KOPT-K1 (cell line): ENCODE results near the gene FIS1.
"Not testable (repeated sequence)": the region's sequence is repeated elsewhere in the genome, so short reads cannot be mapped to it uniquely, and the experiment has no call there.

ENCODE experiments used
- H3K27ac ChIP-seq: fragments of 200-600 bp; sonication (generic); 2 replicates; pipeline ENCODE4 v1.5.1; 2016; ENCODE audit warnings: antibody characterized with exemption, mild to moderate bottlenecking, low read depth, low read length; ENCODE audit not compliant: poor library complexity, severe bottlenecking
- H3K36me3 ChIP-seq: fragments of 200-600 bp; sonication (generic); 2 replicates; pipeline ENCODE4 v1.5.1; 2017; ENCODE audit warnings: antibody characterized with exemption, mild to moderate bottlenecking, low read length, moderate library complexity; ENCODE audit not compliant: insufficient read depth
- H3K9me3 ChIP-seq: fragments of 200-600 bp; sonication (generic); 2 replicates; pipeline ENCODE4 v1.5.1; 2017; ENCODE audit warnings: antibody characterized with exemption, low read length, mild to moderate bottlenecking; ENCODE audit not compliant: insufficient read depth, poor library complexity, severe bottlenecking

FIS1 gene

DNA sequence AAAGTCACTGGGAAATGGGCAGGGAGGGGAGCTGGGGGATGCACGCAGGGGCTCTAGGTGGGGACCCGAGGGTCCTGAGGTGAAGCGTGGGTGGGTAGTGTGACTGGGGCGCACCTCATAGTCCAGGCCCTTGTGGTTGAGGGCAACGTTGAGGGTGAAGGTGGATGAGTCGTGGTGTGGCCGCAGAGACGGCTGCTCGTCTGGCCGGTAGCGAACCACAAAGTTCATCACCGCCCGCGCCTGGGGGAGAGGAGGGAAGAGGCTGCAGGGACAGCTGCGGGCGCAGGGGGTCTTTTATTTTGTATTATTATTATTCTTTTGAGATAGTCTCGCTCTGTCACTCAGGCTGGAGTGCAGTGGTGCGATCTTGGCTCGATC, 38.2 kb downstream of the FIS1 start:
- H3K9me3 ChIP-seq: no peaks in the 10 kb centered on the region
- H3K27ac ChIP-seq: no peak overlapping the region
- no peaks in the 10 kb centered on the region for H3K36me3 ChIP-seq

DNA sequence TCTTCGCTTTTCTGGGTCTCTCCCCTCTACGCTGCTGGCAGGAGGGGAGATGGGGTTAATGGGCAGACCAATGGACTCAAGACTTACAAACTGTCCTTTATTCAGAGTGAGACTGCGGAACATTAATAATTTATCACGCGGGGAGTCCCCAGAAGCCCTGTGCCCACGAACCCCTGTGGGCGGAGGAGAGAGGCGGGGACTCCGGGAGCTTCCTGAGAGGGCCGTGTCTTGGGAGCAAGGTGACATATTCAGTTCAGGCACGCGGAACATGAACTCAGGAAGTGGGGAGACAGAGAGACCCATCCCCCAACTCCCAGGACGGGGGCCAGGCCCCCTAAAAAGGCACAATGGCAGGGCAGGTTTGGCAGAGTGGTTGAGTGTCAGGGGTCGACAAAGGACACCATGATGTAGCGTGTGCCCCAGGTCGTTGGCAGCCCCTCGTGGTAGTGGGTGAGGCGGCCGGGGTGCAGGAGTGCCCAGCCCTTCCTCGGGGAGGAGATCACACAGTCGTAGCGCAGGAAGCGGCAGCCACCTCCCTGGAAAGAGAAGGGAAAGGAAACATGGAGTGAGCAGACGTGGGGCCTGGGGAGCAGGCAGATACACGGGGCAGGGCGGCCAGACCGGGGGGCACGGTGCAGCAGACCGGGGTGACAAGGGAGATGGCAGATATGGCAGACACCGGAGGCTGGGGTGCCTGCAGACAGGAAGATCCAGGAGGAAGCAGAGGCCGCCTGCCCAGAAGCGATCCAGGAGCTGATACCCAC, 38.8 kb downstream of the FIS1 start:
- Histone ChIP-seq H3K9me3 (no peaks in the 10 kb centered on the region), H3K36me3 (no peaks in the 10 kb centered on the region), H3K27ac (no peak overlapping the region)

DNA sequence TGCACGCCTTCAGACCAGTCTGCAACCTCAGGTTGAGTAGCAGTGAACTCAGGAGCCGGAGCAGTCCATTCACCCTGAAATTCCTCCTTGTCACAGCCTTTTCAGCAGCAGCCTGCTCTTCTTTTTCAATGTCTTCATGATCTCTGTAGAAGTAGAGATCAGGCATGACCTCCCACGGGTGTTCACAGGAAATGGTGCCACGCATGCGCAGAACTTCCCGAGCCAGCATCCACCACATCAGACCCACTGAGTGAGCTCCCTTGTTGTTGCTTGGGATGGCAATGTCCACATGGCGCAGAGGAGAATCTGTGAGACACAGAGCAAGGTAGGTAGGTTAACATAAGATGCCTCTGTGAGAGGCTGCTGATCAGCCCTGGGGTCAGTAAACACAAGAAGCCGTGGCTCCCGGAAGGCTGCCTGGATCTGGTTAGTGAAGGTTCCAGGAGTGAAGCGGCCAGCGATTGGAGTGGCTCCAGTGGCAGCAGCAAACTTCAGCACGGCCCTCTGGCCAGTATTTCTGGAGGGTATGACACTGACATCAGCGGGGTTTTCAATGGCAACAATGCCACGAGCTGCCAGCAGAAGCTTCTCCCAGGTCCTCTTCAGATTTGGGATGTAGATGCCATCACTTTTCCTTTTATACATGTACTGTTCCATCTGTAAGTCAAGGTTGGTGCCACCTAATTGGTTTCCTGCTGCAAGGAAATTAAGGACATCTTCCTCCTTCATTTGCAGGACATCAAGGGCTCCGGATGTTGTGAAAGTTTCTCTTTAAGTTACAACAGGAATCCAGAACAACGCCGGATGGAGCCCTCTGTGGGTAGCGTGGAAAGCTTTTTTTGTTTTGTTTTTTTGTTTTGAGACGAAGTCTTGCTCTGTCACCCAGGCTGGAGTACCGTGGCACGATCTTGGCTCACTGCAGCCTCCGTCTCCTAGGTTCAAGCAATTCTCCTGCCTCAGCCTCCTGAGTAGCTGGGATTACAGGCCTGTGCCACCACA, 40.8 kb downstream of the FIS1 start:
- H3K27ac ChIP-seq: not testable (repeated sequence)

DNA sequence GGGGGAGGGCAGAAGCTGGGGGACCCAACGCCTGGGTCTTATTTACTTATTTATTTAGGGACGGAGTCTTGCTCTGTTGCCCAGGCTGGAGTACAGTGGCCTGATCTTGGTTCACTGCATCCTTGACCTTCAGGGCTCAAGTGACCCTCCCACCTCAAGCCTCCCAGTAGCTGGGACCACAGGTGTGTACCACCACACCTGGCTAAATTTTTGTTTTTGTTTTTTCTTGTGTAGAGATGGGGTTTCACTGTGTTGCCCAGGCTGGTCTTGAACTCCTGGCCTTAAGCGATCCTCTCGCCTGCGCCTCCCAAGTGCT, 42.3 kb downstream of the FIS1 start:
- Histone ChIP-seq H3K27ac (no peak overlapping the region), H3K36me3 (no peaks in the 10 kb centered on the region), H3K9me3 (no peaks in the 10 kb centered on the region)

More for the DNA sequence above, 40.8 kb downstream of the FIS1 start:
- H3K9me3 ChIP-seq, H3K36me3 ChIP-seq: not testable (repeated sequence)

DNA sequence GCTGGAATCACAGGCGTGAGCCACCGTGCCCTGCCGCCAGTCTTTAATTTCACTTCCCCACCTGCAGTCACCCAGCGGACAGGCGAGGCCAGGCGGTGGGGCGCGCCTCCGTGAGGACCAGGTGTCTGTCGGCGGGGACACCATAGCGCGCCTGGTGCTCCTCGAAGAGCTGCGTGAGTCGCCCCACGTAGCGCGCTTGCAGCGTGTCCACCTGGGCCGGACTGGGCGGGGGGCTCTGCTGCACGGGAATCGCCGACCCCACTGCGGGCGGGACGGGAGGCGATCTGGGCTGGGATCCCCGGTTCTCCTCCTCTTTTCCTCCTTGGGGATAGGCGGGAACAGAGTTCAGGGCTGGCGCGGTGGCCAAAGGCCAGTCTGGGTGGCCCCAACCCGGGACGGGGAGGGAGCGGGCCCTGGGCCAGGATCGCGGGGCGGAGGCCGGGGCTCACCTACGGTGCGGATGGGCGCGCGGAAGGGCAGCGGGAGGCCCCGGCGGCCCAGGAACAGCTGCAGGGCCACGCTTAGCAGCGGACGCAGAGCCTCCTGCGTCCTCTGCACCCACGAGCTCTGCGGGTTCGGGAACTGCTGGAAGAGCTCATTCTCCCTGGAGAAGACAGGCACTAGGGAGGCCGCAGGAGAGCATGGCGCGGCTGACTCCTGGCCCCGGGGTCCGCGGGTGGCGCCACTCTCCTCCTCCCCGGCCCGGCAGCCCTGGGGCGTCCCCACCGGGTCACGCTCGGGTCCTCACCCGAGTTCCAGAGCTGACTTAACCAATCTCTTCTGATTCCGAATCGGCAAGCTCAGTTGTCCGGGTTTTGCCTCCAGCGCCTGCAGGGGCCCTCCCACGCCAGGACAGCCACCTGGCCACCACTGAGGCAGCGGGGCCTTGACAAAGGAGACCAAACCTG, 42.9 kb downstream of the FIS1 start:
- H3K9me3 ChIP-seq: no peaks in the 10 kb centered on the region
- no peaks in the 10 kb centered on the region for H3K36me3 ChIP-seq
- H3K27ac ChIP-seq: no peak overlapping the region

DNA sequence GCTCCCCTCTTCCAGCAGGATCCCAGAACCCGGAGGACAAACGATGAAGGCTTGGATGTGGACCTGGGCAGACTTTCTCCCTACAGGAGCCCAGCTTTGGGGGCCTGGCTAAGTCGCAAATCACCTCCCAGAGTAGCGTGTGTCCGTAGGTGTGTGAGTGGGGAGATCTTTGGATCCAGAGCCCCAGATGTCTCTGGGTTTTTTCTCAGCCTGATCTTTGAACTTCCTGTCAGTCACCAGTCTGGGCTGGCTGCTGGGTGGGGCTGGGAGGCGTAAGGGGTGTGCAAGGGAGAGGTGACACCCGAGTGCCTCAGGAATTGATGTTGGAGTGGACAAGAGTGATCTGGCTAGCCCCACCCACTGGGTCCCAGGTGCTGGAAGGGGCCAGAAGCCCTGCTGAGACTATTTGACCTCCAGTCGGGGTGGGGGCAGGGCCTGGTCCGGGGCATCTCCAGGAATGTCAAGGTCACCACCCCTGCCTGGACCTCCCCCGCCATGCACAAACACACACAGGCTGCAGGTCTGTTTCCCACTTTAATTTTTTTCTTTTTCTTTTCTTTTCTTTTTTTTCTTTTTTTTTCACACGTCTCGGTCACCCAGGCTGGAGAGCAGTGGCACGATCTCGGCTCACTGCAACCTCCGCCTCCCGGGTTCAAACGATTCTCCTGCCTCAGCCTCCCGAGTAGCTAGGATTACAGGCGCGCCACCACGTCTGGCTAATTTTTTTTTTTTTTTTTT, 43.9 kb downstream of the FIS1 start, which contains the start of gene MOGAT3:
Gene MOGAT3, minus strand, starts transcription at position 175 of the 738 bp plus-strand sequence. CDS start 182 bp downstream, outside the sequence.
- Histone ChIP-seq H3K36me3 (no peaks in the 10 kb centered on the region), H3K27ac (no peak within 1 kb of the TSS), H3K9me3 (no peaks in the 10 kb centered on the region)

DNA sequence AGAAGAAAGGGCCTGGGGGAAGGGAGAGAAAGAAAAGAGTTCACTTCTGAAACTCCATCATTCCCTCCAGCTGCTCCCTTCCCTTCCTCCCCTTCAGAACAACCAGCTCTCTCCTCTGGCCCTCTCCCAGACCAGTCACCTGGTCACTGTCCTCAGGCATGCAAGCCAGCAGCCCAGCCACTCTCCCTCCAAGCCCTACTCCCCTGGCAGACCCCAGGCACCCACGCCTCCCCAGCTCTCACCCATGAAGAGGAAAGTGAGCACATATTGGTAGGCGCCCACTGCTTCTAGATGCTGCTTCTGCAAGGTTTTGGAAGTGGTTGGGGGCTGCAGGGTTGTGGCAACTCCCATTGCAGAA, 44.4 kb downstream of the FIS1 start:
- Histone ChIP-seq H3K27ac (no peak overlapping the region), H3K9me3 (no peaks in the 10 kb centered on the region), H3K36me3 (no peaks in the 10 kb centered on the region)

DNA sequence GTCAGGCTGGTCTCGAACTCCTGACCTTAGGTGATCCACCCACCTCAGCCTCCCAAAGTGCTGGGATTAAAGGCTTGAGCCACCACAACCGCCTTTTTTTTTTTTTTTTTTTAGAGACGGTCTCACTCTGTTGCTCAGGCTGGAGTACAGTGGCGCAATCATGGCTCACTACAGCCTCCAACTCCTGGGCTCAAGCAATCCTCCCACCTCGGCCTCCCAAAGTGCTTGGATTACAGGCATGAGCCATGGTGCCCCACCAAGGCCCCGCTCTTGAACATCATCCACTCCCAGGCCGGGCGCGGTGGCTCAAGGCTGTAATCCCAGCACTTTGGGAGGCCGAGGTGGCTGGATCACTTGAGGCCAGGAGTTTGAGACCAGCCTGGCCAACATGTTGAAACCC, 45.4 kb downstream of the FIS1 start:
- not testable (repeated sequence) for H3K36me3 ChIP-seq, H3K27ac ChIP-seq, H3K9me3 ChIP-seq

DNA sequence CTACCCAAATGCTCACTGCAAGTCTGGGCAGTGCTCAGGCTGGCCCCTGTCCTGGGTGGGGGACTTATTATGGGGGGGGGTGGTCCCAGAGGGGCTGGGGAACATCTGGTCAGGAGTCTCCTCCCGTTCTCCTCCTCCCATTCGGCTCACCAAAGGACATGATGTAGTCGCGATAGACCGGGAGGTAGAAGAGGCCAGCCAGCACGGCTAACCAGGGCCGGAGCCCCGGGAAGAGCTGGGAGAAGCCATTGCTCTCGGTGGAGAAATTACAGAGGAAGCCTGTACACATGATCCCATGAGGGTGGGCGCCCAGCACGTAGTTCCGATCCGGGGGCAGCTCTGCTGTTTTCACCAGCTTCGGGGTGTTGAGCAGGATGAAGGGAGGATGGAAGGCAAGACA, 46.4 kb downstream of the FIS1 start:
- H3K36me3 ChIP-seq: no peaks in the 10 kb centered on the region

DNA sequence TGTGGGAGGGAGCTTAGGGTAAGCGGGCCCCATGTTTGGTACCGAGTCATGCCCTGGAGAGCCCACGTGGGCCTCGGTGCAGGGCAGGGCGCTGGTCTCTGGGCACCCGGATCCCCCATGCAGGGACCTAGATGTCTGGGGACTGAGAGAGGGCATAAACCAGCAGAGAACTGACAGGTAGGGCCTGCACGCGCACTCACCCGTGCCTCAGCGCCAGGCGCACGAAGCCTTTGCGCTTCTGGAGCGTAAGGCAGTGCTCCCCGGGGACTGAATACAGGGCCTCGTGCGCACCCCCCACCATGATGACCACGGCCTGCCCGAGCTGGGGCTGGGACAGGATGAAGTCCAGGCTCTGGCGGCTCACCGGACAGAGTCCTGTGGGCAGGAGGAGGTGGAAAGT, 46.9 kb downstream of the FIS1 start:
- H3K36me3 ChIP-seq: no peaks in the 10 kb centered on the region

More for the DNA sequence above, 46.4 kb downstream of the FIS1 start:
- H3K9me3 ChIP-seq: no peaks in the 10 kb centered on the region
- H3K27ac ChIP-seq: no peak overlapping the region

DNA sequence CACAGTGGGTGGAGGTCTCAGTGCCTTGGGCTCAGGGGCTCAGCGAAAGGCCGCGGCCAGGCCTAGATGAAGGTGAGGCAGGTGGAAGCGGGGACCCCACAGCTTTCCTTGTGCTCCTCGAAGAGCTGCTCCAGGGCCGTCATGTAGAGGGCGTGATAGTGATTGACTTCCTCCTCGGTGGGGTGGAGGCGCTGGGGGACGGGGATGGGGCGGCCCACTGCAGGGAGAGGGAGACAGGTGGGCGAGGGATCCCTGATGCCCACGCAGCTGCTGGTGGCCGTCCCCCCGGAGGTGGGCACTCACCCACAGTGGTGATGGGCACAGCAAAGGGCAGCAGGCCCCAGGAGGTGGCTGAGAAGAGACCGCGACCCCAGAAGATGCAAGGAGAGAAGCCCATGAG, 49.0 kb downstream of the FIS1 start:
- Histone ChIP-seq H3K27ac (no peak overlapping the region), H3K36me3 (no peaks in the 10 kb centered on the region), H3K9me3 (no peaks in the 10 kb centered on the region)

More for the DNA sequence above, 46.9 kb downstream of the FIS1 start:
- Histone ChIP-seq H3K27ac (no peak overlapping the region), H3K9me3 (no peaks in the 10 kb centered on the region)
